HG02588 (cell line): ENCODE results near the gene TULP3.
"Not testable (repeated sequence)": the region's sequence is repeated elsewhere in the genome, so short reads cannot be mapped to it uniquely, and the experiment has no call there.

Experiments used
- ATAC-seq: cut with Tn5 transposase; IDR thresholded peaks from one replicate; pipeline ENCODE4 v1.9.1; 2021; ENCODE audit warnings: mild to moderate bottlenecking, moderate library complexity; ENCODE audit not compliant: unreplicated experiment

The TULP3 gene

GRCh38 chr12:2890388-2891239, at the start of gene TULP3:
Gene TULP3 (plus strand): TSS chr12:2890891. CDS start chr12:2890948, 57 bp downstream.
- ATAC-seq: peak; percentile 97

GRCh38 chr12:2841056-2841650, 49.5 kb upstream of the TULP3 start:
- no peak for ATAC-seq

GRCh38 chr12:2842948-2843347, 47.7 kb upstream of the TULP3 start:
- no peak for ATAC-seq

GRCh38 chr12:2844786-2845185, 45.9 kb upstream of the TULP3 start:
- ATAC-seq: no peak

GRCh38 chr12:2845280-2845679, 45.4 kb upstream of the TULP3 start:
- no peak for ATAC-seq

- no peak for ATAC-seq
Measured at GRCh38 chr12:2851931-2852330, 38.8 kb upstream of the TULP3 start.

- no peak for ATAC-seq
Measured at GRCh38 chr12:2853626-2854025, 37.1 kb upstream of the TULP3 start.

GRCh38 chr12:2854669-2855453, 35.8 kb upstream of the TULP3 start:
- no peak for ATAC-seq

GRCh38 chr12:2855546-2855945, 35.1 kb upstream of the TULP3 start:
- no peak for ATAC-seq

GRCh38 chr12:2856051-2856450, 34.6 kb upstream of the TULP3 start:
- ATAC-seq: no peak

GRCh38 chr12:2857021-2857431, 33.7 kb upstream of the TULP3 start, which contains the start of gene TEX52:
Gene TEX52 (minus strand): TSS chr12:2857039. CDS start chr12:2857026, 13 bp downstream.
- no peak for ATAC-seq

GRCh38 chr12:2857576-2857975, 33.1 kb upstream of the TULP3 start:
- no peak for ATAC-seq

GRCh38 chr12:2858334-2858733, 32.4 kb upstream of the TULP3 start:
- no peak for ATAC-seq

- no peak for ATAC-seq
Measured at GRCh38 chr12:2858944-2859421, 31.7 kb upstream of the TULP3 start.

GRCh38 chr12:2860170-2860569, 30.5 kb upstream of the TULP3 start:
- ATAC-seq: no peak

- no peak for ATAC-seq
Measured at GRCh38 chr12:2862876-2863275, 27.8 kb upstream of the TULP3 start.

GRCh38 chr12:2863402-2863801, 27.3 kb upstream of the TULP3 start:
- not testable (repeated sequence) for ATAC-seq

GRCh38 chr12:2864198-2864597, 26.5 kb upstream of the TULP3 start:
- ATAC-seq: no peak

GRCh38 chr12:2868986-2869632, 21.6 kb upstream of the TULP3 start:
- ATAC-seq: not testable (repeated sequence)

- peak; percentile 38 for ATAC-seq
Measured at GRCh38 chr12:2876431-2877046, 14.2 kb upstream of the TULP3 start.
